Mesenchymal stem cell (in vitro differentiated cells and primary cell): Measurements from ENCODE around the gene CASTOR2. TPM values are rescaled to one million over a fixed set of nuclear protein-coding genes. Genes with fewer than 3 reads are reported as not detected.
"Not testable (repeated sequence)": the region's sequence is repeated elsewhere in the genome, so short reads cannot be mapped to it uniquely, and the experiment has no call there.

ENCODE experiments used
- DNase-seq: peaks from one replicate; pipeline ENCODE4 v3.0.0-alpha.2; 2013
- H2AFZ ChIP-seq: one replicate; pipeline ENCODE4 v1.6.1; 2013; ENCODE audit warnings: low read depth, mild to moderate bottlenecking, control low read depth, inconsistent platforms, low read length, moderate library complexity
- H2AK5ac ChIP-seq: 2 replicates; pipeline ENCODE4 v1.6.1; 2013; ENCODE audit warnings: low read length, moderate library complexity, mild to moderate bottlenecking, inconsistent platforms; ENCODE audit not compliant: severe bottlenecking
- H2BK120ac ChIP-seq: one replicate; pipeline ENCODE4 v1.6.1; 2013; ENCODE audit warnings: low read depth, mild to moderate bottlenecking, inconsistent platforms, low read length, moderate library complexity
- H2BK12ac ChIP-seq, 2 experiments: one replicate each; pipeline ENCODE4 v1.6.1; 2013; ENCODE audit warnings: inconsistent platforms in 2 of 2, low read length in 2 of 2, mild to moderate bottlenecking in 2 of 2, moderate library complexity in 2 of 2, control low read depth in 1 of 2
- H2BK15ac ChIP-seq: one replicate; pipeline ENCODE4 v1.6.1; 2013; ENCODE audit warnings: mild to moderate bottlenecking, low read depth, inconsistent platforms; ENCODE audit not compliant: poor library complexity, severe bottlenecking
- H2BK5ac ChIP-seq: 2 replicates; pipeline ENCODE4 v1.6.1; 2013; ENCODE audit warnings: low read depth, mild to moderate bottlenecking, low read length, control low read depth, inconsistent platforms; ENCODE audit not compliant: poor library complexity, severe bottlenecking
- H3K14ac ChIP-seq, 2 experiments: one replicate each; pipeline ENCODE4 v1.6.1; 2013; ENCODE audit warnings: inconsistent platforms in 2 of 2, low read length in 2 of 2, control low read depth in 1 of 2, mild to moderate bottlenecking in 1 of 2, moderate library complexity in 1 of 2
- H3K18ac ChIP-seq, 2 experiments: one replicate each; pipeline ENCODE4 v1.6.1; 2013; ENCODE audit warnings: inconsistent platforms in 2 of 2, low read length in 2 of 2, control low read depth in 1 of 2, low read depth in 1 of 2, mild to moderate bottlenecking in 1 of 2
- H3K23ac ChIP-seq, 2 experiments: one replicate each; pipeline ENCODE4 v1.6.1; 2013; ENCODE audit warnings: inconsistent platforms in 2 of 2, low read length in 2 of 2, mild to moderate bottlenecking in 2 of 2, moderate library complexity in 2 of 2, control low read depth in 1 of 2
- H3K27ac ChIP-seq: 2 replicates; pipeline ENCODE4 v1.5.1; 2013; ENCODE audit warnings: mild to moderate bottlenecking, moderate library complexity, low read length, control low read depth, inconsistent platforms; ENCODE audit not compliant: poor library complexity, severe bottlenecking
- H3K27me3 ChIP-seq, 2 experiments: 2 replicates each; pipeline versions ENCODE4 v1.6.1 to v1.7.0; 2013; ENCODE audit warnings: low read length in 2 of 2, mild to moderate bottlenecking in 2 of 2, moderate library complexity in 2 of 2, control low read depth in 1 of 2, inconsistent platforms in 1 of 2; ENCODE audit not compliant: control insufficient read depth in 1 of 2, insufficient read depth in 1 of 2
- H3K36me3 ChIP-seq, 2 experiments: 2 replicates each; pipeline versions ENCODE4 v1.6.1 to v1.7.0; 2013; ENCODE audit warnings: low read length in 2 of 2, control low read depth in 1 of 2, inconsistent platforms in 1 of 2, low read depth in 1 of 2, mild to moderate bottlenecking in 1 of 2; ENCODE audit not compliant: insufficient read depth in 2 of 2, control insufficient read depth in 1 of 2
- H3K4ac ChIP-seq, 2 experiments: one replicate each; pipeline ENCODE4 v1.6.1; 2013; ENCODE audit warnings: inconsistent platforms in 2 of 2, low read length in 2 of 2, mild to moderate bottlenecking in 2 of 2, moderate library complexity in 2 of 2, control low read depth in 1 of 2, low read depth in 1 of 2
- H3K4me1 ChIP-seq: 2 replicates; pipeline ENCODE4 v1.6.1; 2013; ENCODE audit warnings: low read depth, low read length, control low read depth; ENCODE audit not compliant: control insufficient read depth, insufficient read depth
- H3K4me2 ChIP-seq: 2 replicates; pipeline ENCODE4 v1.6.1; 2013; ENCODE audit warnings: low read length, mild to moderate bottlenecking, inconsistent platforms; ENCODE audit not compliant: poor library complexity, severe bottlenecking
- H3K4me3 ChIP-seq, 2 experiments: 2 replicates each; pipeline versions ENCODE4 v1.5.1 to v1.7.0; 2013; ENCODE audit warnings: low read length in 2 of 2, mild to moderate bottlenecking in 2 of 2, control low read depth in 1 of 2, low read depth in 1 of 2; ENCODE audit not compliant: insufficient read depth in 1 of 2
- H3K79me1 ChIP-seq: replicated peaks from 2 replicates; pipeline ENCODE4 v1.6.1; 2013; ENCODE audit warnings: mild to moderate bottlenecking, control low read depth, low read length, inconsistent platforms; ENCODE audit not compliant: poor library complexity, severe bottlenecking
- H3K9ac ChIP-seq: 2 replicates; pipeline ENCODE4 v1.7.0; 2013; ENCODE audit warnings: mild to moderate bottlenecking, low read length, moderate library complexity
- H3K9me3 ChIP-seq: 2 replicates; pipeline ENCODE4 v1.7.0; 2013; ENCODE audit warnings: mild to moderate bottlenecking, low read length; ENCODE audit not compliant: control insufficient read depth
- H4K8ac ChIP-seq: one replicate; pipeline ENCODE4 v1.6.1; 2013; ENCODE audit warnings: inconsistent platforms, mild to moderate bottlenecking, low read length, moderate library complexity
- H4K91ac ChIP-seq: one replicate; pipeline ENCODE4 v1.6.1; 2013; ENCODE audit warnings: mild to moderate bottlenecking, low read length, inconsistent platforms
- WGBS: methylation state at CpG from one replicate; pipeline ENCODE4 v1.1.7; 2013; ENCODE audit warnings: mixed read lengths; 5-methylcytosine and 5-hydroxymethylcytosine counted together
- polyA plus RNA-seq, 2 experiments: library from polyadenylated mRNA; stranded (reverse); fragments of 200-250 nt; gene quantifications; one replicate each; pipeline ENCODE4 v1.2.3, GENCODE V29; 2013

CASTOR2 gene
- polyA plus RNA-seq (2013, experiment 1 of 2): 5.7 TPM
- polyA plus RNA-seq (2013, experiment 2 of 2): 4.8 TPM

GRCh38 chr7:74964511-74965119 is at the start of gene CASTOR2:
TSS of gene CASTOR2 (plus strand) at chr7:74964705. CDS start at chr7:74964986, 281 bp downstream.
- not testable (repeated sequence) for H3K9ac ChIP-seq
- WGBS: no CpG with 5 or more reads among the region's 84 CpGs

DNA sequence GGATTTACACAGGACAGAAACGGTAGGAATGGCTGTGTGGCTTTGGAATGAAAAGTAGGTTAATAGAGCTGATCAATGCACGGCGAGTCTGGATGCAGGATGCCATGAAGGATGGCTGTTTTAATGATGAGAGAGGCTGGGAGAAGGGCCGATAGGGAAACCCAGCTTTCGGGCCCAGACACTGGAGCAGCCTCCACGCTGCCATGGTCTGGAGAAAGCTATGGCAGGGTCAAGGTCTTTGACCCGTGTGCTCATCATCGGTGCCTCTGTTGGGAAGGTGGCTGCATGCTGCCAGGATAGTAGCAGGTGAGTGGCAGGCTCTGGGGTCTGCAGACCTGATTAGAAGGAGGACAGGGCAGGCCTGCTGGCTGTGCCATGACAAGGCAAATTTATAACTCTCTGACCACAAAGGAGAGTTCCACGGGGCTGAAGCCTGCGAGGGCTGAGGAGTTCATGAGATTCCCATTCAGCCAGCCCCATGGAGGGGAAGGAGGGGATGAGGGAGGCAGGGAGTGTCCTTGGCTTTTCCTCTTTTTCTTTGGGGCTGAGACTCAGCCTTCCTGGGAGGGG is 42.1 kb upstream of the CASTOR2 start:
- not testable (repeated sequence) for H3K23ac ChIP-seq, H3K27ac ChIP-seq, H3K79me1 ChIP-seq, H3K36me3 ChIP-seq, H3K4me3 ChIP-seq, H3K4me1 ChIP-seq, H3K4me2 ChIP-seq, H3K27me3 ChIP-seq, H3K14ac ChIP-seq, H2BK120ac ChIP-seq, H3K9me3 ChIP-seq, H2BK5ac ChIP-seq, H3K4ac ChIP-seq, DNase-seq, H4K91ac ChIP-seq, H2AFZ ChIP-seq, H2BK12ac ChIP-seq, H4K8ac ChIP-seq, H2BK15ac ChIP-seq, H3K18ac ChIP-seq, H3K9ac ChIP-seq, H2AK5ac ChIP-seq
- WGBS: 89% methylated on average over 6 of the region's 10 CpGs

More at GRCh38 chr7:74964511-74965119, at the start of gene CASTOR2:
- not testable (repeated sequence) for H2BK12ac ChIP-seq, H2BK15ac ChIP-seq, H3K14ac ChIP-seq, H3K27ac ChIP-seq, H3K9me3 ChIP-seq, H2AFZ ChIP-seq, H4K8ac ChIP-seq, H3K4ac ChIP-seq, H4K91ac ChIP-seq, H3K4me3 ChIP-seq, H2AK5ac ChIP-seq, H2BK120ac ChIP-seq, H3K18ac ChIP-seq, H3K4me1 ChIP-seq, H3K27me3 ChIP-seq, DNase-seq, H3K4me2 ChIP-seq, H3K23ac ChIP-seq, H3K36me3 ChIP-seq, H2BK5ac ChIP-seq, H3K79me1 ChIP-seq

GRCh38 chr7:74923644-74924043 is 40.9 kb upstream of the CASTOR2 start:
- H3K9ac ChIP-seq, H3K23ac ChIP-seq, H3K27ac ChIP-seq, H3K4me2 ChIP-seq, H2BK12ac ChIP-seq, H3K4ac ChIP-seq, H3K4me3 ChIP-seq, H2AK5ac ChIP-seq, DNase-seq, H2BK120ac ChIP-seq, H4K8ac ChIP-seq, H3K14ac ChIP-seq, H3K9me3 ChIP-seq, H4K91ac ChIP-seq, H2BK15ac ChIP-seq, H2AFZ ChIP-seq, H3K18ac ChIP-seq, H3K27me3 ChIP-seq, H3K4me1 ChIP-seq, H3K79me1 ChIP-seq, H2BK5ac ChIP-seq, H3K36me3 ChIP-seq: not testable (repeated sequence)
- WGBS: no CpG with 5 or more reads among the region's 1 CpG

DNA sequence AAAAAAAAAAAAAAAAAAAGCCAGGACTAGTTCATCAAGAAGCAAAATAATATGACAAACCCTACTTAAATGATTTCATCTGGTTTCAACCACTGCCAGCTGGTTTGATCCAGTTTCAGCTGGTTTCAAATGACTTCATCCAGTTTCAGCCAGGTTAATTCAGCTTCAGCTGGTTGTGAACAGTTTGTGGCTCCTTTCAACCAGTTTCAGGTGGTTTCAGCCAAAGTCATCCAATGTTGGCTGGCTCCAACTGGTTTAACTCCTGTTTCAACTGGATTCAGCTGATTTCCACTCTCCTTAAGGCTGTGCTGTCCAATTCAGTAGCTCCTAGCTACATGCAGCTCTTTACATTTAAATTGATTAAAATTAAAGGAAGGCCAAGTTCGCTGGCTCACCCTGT is 37.5 kb upstream of the CASTOR2 start:
- H2BK12ac ChIP-seq, H4K91ac ChIP-seq, H2AFZ ChIP-seq, H3K4ac ChIP-seq, H3K9me3 ChIP-seq, H2BK5ac ChIP-seq, H3K27ac ChIP-seq, H3K18ac ChIP-seq, H3K23ac ChIP-seq, H4K8ac ChIP-seq, H2BK120ac ChIP-seq, H3K79me1 ChIP-seq, H3K4me1 ChIP-seq, H2BK15ac ChIP-seq, H2AK5ac ChIP-seq, H3K4me3 ChIP-seq, H3K14ac ChIP-seq, H3K4me2 ChIP-seq, H3K9ac ChIP-seq, H3K36me3 ChIP-seq, H3K27me3 ChIP-seq, DNase-seq: not testable (repeated sequence)
- WGBS: no CpG with 5 or more reads among the region's 1 CpG
